Karpas-422 (cell line): ENCODE results near the gene GPR142. TPM values are rescaled to one million over a fixed set of nuclear protein-coding genes. Genes with fewer than 3 reads are reported as not detected.

ENCODE experiments used
- DNase-seq: peaks from one replicate; pipeline ENCODE4 v3.0.0-alpha.2; 2015
- H2AFZ ChIP-seq: fragments of 200-600 bp; sonication (generic); 2 replicates; pipeline ENCODE4 v1.6.1; 2014; ENCODE audit warnings: antibody characterized with exemption, low read length, mixed read lengths
- H3K27ac ChIP-seq: fragments of 200-600 bp; sonication (generic); 2 replicates; pipeline ENCODE4 v1.5.1; 2014; ENCODE audit warnings: mild to moderate bottlenecking, low read length, moderate library complexity
- H3K27me3 ChIP-seq: fragments of 200-600 bp; sonication (generic); 2 replicates; pipeline ENCODE4 v1.6.1; 2014; ENCODE audit warnings: low read length, mixed read lengths
- H3K36me3 ChIP-seq: fragments of 200-600 bp; sonication (generic); 2 replicates; pipeline ENCODE4 v1.6.1; 2014; ENCODE audit warnings: low read length, mixed read lengths; ENCODE audit not compliant: insufficient read depth
- H3K4me1 ChIP-seq: fragments of 200-600 bp; sonication (generic); 2 replicates; pipeline ENCODE4 v1.6.1; 2014; ENCODE audit warnings: mild to moderate bottlenecking, low read length, mixed read lengths
- H3K4me2 ChIP-seq: fragments of 200-600 bp; sonication (generic); 2 replicates; pipeline ENCODE4 v1.6.1; 2014; ENCODE audit warnings: low read length, low read depth, mild to moderate bottlenecking; ENCODE audit not compliant: poor library complexity, severe bottlenecking
- H3K4me3 ChIP-seq: fragments of 200-600 bp; sonication (generic); 2 replicates; pipeline ENCODE4 v1.5.1; 2014; ENCODE audit warnings: mild to moderate bottlenecking, antibody characterized with exemption, low read length, mixed read lengths
- H3K79me2 ChIP-seq: fragments of 200-600 bp; sonication (generic); 2 replicates; pipeline ENCODE4 v1.6.1; 2014; ENCODE audit warnings: mild to moderate bottlenecking, low read length, mixed read lengths
- H3K9ac ChIP-seq: fragments of 200-600 bp; sonication (generic); 2 replicates; pipeline ENCODE4 v1.6.0; 2014; ENCODE audit warnings: low read length
- H3K9me2 ChIP-seq: fragments of 200-600 bp; sonication (generic), shearing (Covaris generic); replicated peaks from 2 replicates; pipeline ENCODE4 v1.6.0; 2014; ENCODE audit warnings: mild to moderate bottlenecking, low read length, moderate library complexity; ENCODE audit not compliant: insufficient read depth
- H3K9me3 ChIP-seq: fragments of 300-700, 200-600 bp; sonication (generic); 2 replicates; pipeline ENCODE4 v1.6.1; 2014; ENCODE audit warnings: low read length, mixed read lengths
- H4K20me1 ChIP-seq: fragments of 200-600 bp; sonication (generic); 2 replicates; pipeline ENCODE4 v1.6.1; 2014; ENCODE audit warnings: mild to moderate bottlenecking, antibody characterized with exemption, low read length, low read depth; ENCODE audit not compliant: insufficient read depth
- small RNA-seq: library from RNA; depleted of rRNA; stranded (forward); fragments of <200 nt; gene quantifications from one replicate; pipeline ENCODE3, GENCODE V24; 2014
- total RNA-seq: library from RNA; depleted of rRNA; stranded (reverse); fragments of >200 nt; shearing (Covaris generic); gene quantifications from 2 replicates; pipeline ENCODE4 v1.2.3, GENCODE V29; 2014; ENCODE audit warnings: low replicate concordance; rRNA removed

GPR142 gene
- total RNA-seq, 1 experiment from 2014 or later: not detected

DNA sequence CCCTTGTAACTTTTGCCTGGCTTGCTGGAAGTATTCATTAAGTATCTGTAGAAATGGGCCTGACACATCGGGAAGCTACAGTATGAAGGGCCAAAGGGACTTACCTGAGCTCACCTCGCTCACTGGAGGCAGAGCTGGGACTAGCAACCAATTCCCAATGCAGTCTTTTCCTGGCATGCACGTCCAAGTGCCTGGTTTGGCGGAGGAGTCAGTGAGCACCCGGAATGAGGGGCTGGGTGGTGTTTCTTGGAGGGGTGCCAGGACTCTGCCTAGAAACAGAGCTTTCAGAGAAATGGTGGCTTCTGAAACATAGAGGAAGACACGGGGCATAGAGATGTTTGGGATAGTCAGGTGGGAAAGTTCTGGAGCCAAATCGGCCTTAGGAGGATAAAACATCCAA, 46.2 kb downstream of the GPR142 start:
- H2AFZ ChIP-seq: no peak overlapping the region
- no peak overlapping the region for H3K4me3 ChIP-seq
- no peak overlapping the region for H3K9ac ChIP-seq
- no peak overlapping the region for H3K4me2 ChIP-seq
- no peaks in the 10 kb centered on the region for H4K20me1 ChIP-seq
- no peaks in the 10 kb centered on the region for H3K79me2 ChIP-seq
- no peaks in the 10 kb centered on the region for H3K27me3 ChIP-seq
- H3K9me3 ChIP-seq: no peaks in the 10 kb centered on the region
- H3K27ac ChIP-seq: no peak overlapping the region
- H3K4me1 ChIP-seq: peaks cover 20% of the 10 kb centered on the region
- no peak for DNase-seq
- no peaks in the 10 kb centered on the region for H3K36me3 ChIP-seq
- no peaks in the 10 kb centered on the region for H3K9me2 ChIP-seq

DNA sequence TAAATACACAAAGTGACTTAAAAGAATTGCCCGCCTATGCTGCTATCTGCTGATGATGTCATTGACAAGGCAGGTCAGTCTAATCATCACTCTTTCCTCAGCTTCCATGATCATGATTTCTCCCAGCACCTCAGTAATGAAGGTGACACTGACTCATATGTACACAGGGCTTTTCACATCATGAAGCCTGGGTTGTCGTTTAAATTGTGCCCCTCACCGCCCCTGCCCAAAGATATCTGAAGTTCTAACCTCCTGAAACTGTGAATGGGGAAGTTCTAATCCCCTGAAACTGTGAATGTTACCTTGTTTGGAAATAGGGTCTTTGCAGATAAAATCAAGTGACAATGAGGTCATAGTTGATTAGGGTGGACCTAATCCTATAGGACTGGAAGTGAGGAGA, 47.2 kb downstream of the GPR142 start:
- Histone ChIP-seq H3K4me2 (no peak overlapping the region), H3K36me3 (no peaks in the 10 kb centered on the region), H3K4me1 (peaks cover 22% of the 10 kb centered on the region), H3K9me2 (no peaks in the 10 kb centered on the region), H3K79me2 (no peaks in the 10 kb centered on the region), H2AFZ (no peak overlapping the region), H3K9ac (no peak overlapping the region), H4K20me1 (no peaks in the 10 kb centered on the region), H3K27ac (no peak overlapping the region), H3K4me3 (no peak overlapping the region), H3K27me3 (no peaks in the 10 kb centered on the region), H3K9me3 (no peaks in the 10 kb centered on the region)
- no peak for DNase-seq

- H3K9ac ChIP-seq: no peak overlapping the region
- H3K27me3 ChIP-seq: no peaks in the 10 kb centered on the region
These were observed 48.5 kb downstream of the GPR142 start for GRCh38 chr17:74415608-74416396.

DNA sequence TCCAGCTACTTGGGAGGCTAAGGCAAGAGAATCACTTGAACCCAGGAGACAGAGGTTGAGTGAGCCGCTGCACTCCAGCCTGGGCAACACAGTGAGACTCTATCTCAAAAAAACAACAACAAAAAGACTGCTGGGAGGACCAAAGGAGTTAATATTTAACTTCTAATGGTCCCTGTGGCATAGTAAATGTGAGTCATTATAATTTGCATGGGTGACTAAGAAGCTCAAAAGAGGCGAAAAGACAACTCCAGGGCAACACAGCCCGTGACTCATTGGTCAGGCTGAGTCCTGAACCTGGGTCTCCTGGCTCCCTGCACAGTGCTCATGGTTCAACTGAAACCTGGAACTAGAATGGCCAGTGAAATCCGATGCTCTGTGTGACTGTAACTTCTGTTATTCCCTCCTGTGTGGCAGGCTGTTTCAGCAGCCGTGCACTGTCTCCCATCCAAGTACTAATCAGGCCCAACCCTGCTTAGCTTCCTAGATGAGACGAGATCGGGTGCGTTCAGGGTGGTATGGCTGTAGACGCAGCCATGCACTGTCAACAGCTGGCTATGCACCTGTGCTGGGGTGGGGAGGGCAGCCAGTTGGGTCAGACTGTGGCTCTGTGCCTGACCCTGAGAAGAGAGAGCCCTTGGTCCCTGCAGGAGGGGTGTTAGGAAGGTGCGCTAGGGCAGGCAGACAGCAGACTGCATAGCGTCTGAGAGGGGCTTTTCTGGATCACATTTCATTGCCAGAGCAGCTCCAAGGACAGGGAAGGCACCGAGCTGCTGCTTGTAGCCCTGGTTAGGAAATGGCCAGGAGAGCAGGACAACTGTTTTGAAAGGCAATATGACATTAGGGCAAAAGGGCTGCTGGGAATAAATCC, 50.1 kb downstream of the GPR142 start:
- no peak overlapping the region for H3K4me2 ChIP-seq
- H3K36me3 ChIP-seq: no peaks in the 10 kb centered on the region
- H3K27ac ChIP-seq: no peak overlapping the region
- H3K9ac ChIP-seq: no peak overlapping the region
- H4K20me1 ChIP-seq: no peaks in the 10 kb centered on the region
- no peaks in the 10 kb centered on the region for H3K9me2 ChIP-seq
- no peaks in the 10 kb centered on the region for H3K9me3 ChIP-seq
- DNase-seq: peak; percentile 55
- no peaks in the 10 kb centered on the region for H3K79me2 ChIP-seq
- no peaks in the 10 kb centered on the region for H3K27me3 ChIP-seq
- no peak overlapping the region for H2AFZ ChIP-seq
- H3K4me3 ChIP-seq: no peak overlapping the region
- H3K4me1 ChIP-seq: peaks cover 22% of the 10 kb centered on the region

More at GRCh38 chr17:74415608-74416396, 48.5 kb downstream of the GPR142 start:
- H4K20me1 ChIP-seq: no peaks in the 10 kb centered on the region
- no peaks in the 10 kb centered on the region for H3K9me2 ChIP-seq
- H3K79me2 ChIP-seq: no peaks in the 10 kb centered on the region
- H3K9me3 ChIP-seq: no peaks in the 10 kb centered on the region
- H3K27ac ChIP-seq: no peak overlapping the region
- H3K4me2 ChIP-seq: no peak overlapping the region
- H2AFZ ChIP-seq: no peak overlapping the region
- H3K36me3 ChIP-seq: no peaks in the 10 kb centered on the region
- H3K4me1 ChIP-seq: peaks cover 22% of the 10 kb centered on the region
- H3K4me3 ChIP-seq: no peak overlapping the region
- no peak for DNase-seq

GRCh38 chr17:74419928-74420411, 52.7 kb downstream of the GPR142 start:
- DNase-seq: no peak
- no peak overlapping the region for H2AFZ ChIP-seq
- peaks cover 16% of the 10 kb centered on the region for H3K4me1 ChIP-seq
- no peak overlapping the region for H3K4me2 ChIP-seq
- no peaks in the 10 kb centered on the region for H3K79me2 ChIP-seq
- H3K36me3 ChIP-seq: no peaks in the 10 kb centered on the region
- H3K9me2 ChIP-seq: no peaks in the 10 kb centered on the region
- H3K9ac ChIP-seq: no peak overlapping the region
- H3K27me3 ChIP-seq: no peaks in the 10 kb centered on the region
- no peaks in the 10 kb centered on the region for H4K20me1 ChIP-seq
- H3K27ac ChIP-seq: no peak overlapping the region
- H3K4me3 ChIP-seq: no peak overlapping the region
- no peaks in the 10 kb centered on the region for H3K9me3 ChIP-seq

Small RNA genes lying within 50 kb of the gene (small RNA-seq; reads per million reads assigned to genes)
- not detected for gene RNA5SP448

Other genes starting within 250 kb of the GPR142 start
- 3,682 and 4,052 TPM in 2 replicates for gene RPL38, start 163.8 kb upstream of the GPR142 start, total RNA-seq
- gene TTYH2, start 153.9 kb upstream of the GPR142 start, total RNA-seq: 1.1 TPM in 1 of 2 replicates, not detected in the other
- not detected in 2 replicates for gene DNAI2, start 93.3 kb upstream of the GPR142 start, total RNA-seq
- not detected in 2 replicates for gene KIF19, start 41.3 kb upstream of the GPR142 start, total RNA-seq
- gene BTBD17, start 5.6 kb upstream of the GPR142 start, total RNA-seq: not detected in 2 replicates
- gene GPRC5C, start 64.6 kb downstream of the GPR142 start, total RNA-seq: not detected in 2 replicates
- gene CD300A, start 99.1 kb downstream of the GPR142 start, total RNA-seq: not detected in 2 replicates
- gene CD300LB, start 164.0 kb downstream of the GPR142 start, total RNA-seq: not detected in 2 replicates
- gene CD300C, start 178.6 kb downstream of the GPR142 start, total RNA-seq: not detected in 2 replicates
- gene CD300H, start 200.0 kb downstream of the GPR142 start, total RNA-seq: not detected in 2 replicates
- gene CD300LD, start 224.8 kb downstream of the GPR142 start, total RNA-seq: not detected in 2 replicates